Lung (tissue), 12 donors: ENCODE data around the gene RNF11. TPM values are rescaled to one million over a fixed set of nuclear protein-coding genes. Genes with fewer than 3 reads are reported as not detected.
"Not testable (repeated sequence)": the region's sequence is repeated elsewhere in the genome, so short reads cannot be mapped to it uniquely, and the experiment has no call there.

Source experiments
- ATAC-seq: fragments of 200-7000 bp; cut with Tn5 transposase; one replicate; pipeline ENCODE4 v1.9.1; 2020; ENCODE audit warnings: moderate number of reproducible peaks; ENCODE audit not compliant: insufficient read depth, low FRiP score
- DNase-seq, 3 donors: peaks; one replicate each; pipeline ENCODE4 v3.0.0-alpha.2; 2013 to 2017
- H3K27ac ChIP-seq, 2 donors: one replicate each; pipeline ENCODE4 v1.5.1; 2013; ENCODE audit warnings: mild to moderate bottlenecking in 2 of 2, moderate library complexity in 2 of 2, control low read depth in 1 of 2, inconsistent platforms in 1 of 2, low read depth in 1 of 2, low read length in 1 of 2
- H3K27me3 ChIP-seq, 3 donors: one replicate each; pipeline ENCODE4 v1.5.1; 2013; ENCODE audit warnings: low read length in 2 of 3; ENCODE audit not compliant: control insufficient read depth in 3 of 3, insufficient read depth in 3 of 3
- H3K36me3 ChIP-seq, 4 donors: one replicate each; pipeline ENCODE4 v1.5.1; 2013; ENCODE audit warnings: low read length in 4 of 4, mild to moderate bottlenecking in 1 of 4, moderate library complexity in 1 of 4; ENCODE audit not compliant: control insufficient read depth in 4 of 4, insufficient read depth in 4 of 4
- H3K4me1 ChIP-seq, 5 donors: one replicate each; pipeline ENCODE4 v1.5.1; 2013; ENCODE audit warnings: low read length in 5 of 5, mild to moderate bottlenecking in 2 of 5, moderate library complexity in 1 of 5; ENCODE audit not compliant: control insufficient read depth in 5 of 5, insufficient read depth in 5 of 5
- H3K4me3 ChIP-seq: one replicate; pipeline ENCODE4 v1.5.1; 2013; ENCODE audit warnings: mild to moderate bottlenecking, control low read depth, moderate library complexity
- H3K9ac ChIP-seq, 2 donors: one replicate each; pipeline ENCODE4 v1.5.1; 2013; ENCODE audit warnings: low read length in 2 of 2, control low read depth in 1 of 2; ENCODE audit not compliant: insufficient read depth in 1 of 2
- H3K9me3 ChIP-seq, 4 donors: one replicate each; pipeline ENCODE4 v1.5.1; 2013; ENCODE audit warnings: low read length in 3 of 4, mild to moderate bottlenecking in 1 of 4, moderate library complexity in 1 of 4; ENCODE audit not compliant: control insufficient read depth in 4 of 4, insufficient read depth in 3 of 4
- WGBS, 2 donors: extraction: QIAGEN DNeasy Blood & Tissue Kit; methylation state at CpG; one replicate each; pipeline ENCODE4 v1.1.7; 2013; 5-methylcytosine and 5-hydroxymethylcytosine counted together
- polyA plus RNA-seq, 2 donors: library from polyadenylated mRNA; stranded (reverse); fragments of 200-250 nt; gene quantifications; one replicate each; pipeline ENCODE4 v1.2.1, GENCODE V29; 2013
- total RNA-seq, 2 donors: library from RNA; depleted of rRNA in 1 of 2; stranded (reverse); fragments of >200 nt in 1 of 2; gene quantifications; one replicate each; pipeline ENCODE4 v1.2.1, GENCODE V29; 2014 to 2021
- TF ChIP-seq, protein P1 (sequence below): IDR thresholded peaks from 2 replicates; pipeline ENCODE4 v1.5.1; 2012; ENCODE audit warnings: mild to moderate bottlenecking; ENCODE audit errors: control extremely low read depth, extremely low read depth
- donor health status: control.
- donor health status: control.
- donor health status: Bipolar disorder and iron deficiency.
- donor health status: healthy.
- donor health status: DM: yes; HTN: yes; CAD: no.

RNF11 gene
- total and polyA plus RNA-seq, 4 donors = 36.6 to 149 (median 71.4) TPM

- ATAC-seq (no peak), DNase-seq (no peak)
- no peak overlapping the region for H3K27ac ChIP-seq
- no peaks in the 10 kb centered on the region for H3K36me3 ChIP-seq
- no peaks in the 10 kb centered on the region for H3K9me3 ChIP-seq
- no peaks in the 10 kb centered on the region for H3K4me1 ChIP-seq
- no peak overlapping the region for H3K9ac ChIP-seq
- H3K4me3 ChIP-seq = no peak overlapping the region
- TF ChIP-seq, protein P1, sequence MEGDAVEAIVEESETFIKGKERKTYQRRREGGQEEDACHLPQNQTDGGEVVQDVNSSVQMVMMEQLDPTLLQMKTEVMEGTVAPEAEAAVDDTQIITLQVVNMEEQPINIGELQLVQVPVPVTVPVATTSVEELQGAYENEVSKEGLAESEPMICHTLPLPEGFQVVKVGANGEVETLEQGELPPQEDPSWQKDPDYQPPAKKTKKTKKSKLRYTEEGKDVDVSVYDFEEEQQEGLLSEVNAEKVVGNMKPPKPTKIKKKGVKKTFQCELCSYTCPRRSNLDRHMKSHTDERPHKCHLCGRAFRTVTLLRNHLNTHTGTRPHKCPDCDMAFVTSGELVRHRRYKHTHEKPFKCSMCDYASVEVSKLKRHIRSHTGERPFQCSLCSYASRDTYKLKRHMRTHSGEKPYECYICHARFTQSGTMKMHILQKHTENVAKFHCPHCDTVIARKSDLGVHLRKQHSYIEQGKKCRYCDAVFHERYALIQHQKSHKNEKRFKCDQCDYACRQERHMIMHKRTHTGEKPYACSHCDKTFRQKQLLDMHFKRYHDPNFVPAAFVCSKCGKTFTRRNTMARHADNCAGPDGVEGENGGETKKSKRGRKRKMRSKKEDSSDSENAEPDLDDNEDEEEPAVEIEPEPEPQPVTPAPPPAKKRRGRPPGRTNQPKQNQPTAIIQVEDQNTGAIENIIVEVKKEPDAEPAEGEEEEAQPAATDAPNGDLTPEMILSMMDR = no peak
- peaks cover 0 to 7% (median 5%) of the 10 kb centered on the region in 3 donors for H3K27me3 ChIP-seq
- 89 to 92% methylated on average over 6 of the region's 6 CpGs for WGBS, 2 donors
Measured at GRCh38 chr1:51222136-51222787, 13.8 kb upstream of the RNF11 start.

DNA sequence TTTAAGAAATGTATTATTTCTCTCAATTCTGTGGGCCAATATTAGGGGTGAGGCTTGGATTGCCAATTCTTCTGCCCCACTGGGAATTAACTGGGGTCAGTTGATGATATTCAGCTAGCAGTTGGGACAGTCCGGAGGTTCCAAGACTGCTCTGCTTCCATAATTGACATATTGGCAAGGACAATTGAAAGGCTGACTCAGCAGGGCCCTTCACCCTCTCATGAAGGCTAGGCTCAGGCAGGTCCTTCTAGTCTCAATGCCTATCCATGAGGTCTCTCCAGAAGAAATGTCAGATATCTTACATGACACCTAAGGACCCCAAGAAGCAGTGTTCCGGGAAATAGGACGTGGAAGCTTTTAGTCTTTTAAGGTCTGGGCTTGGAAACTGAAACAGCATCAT is 13.3 kb upstream of the RNF11 start:
- no peaks in the 10 kb centered on the region for H3K4me1 ChIP-seq
- no peak overlapping the region for H3K27ac ChIP-seq
- ATAC-seq (no peak), DNase-seq (no peak)
- H3K27me3 ChIP-seq = peaks cover 0 to 9% (median 5%) of the 10 kb centered on the region in 3 donors
- no peak overlapping the region for H3K4me3 ChIP-seq
- no peak overlapping the region for H3K9ac ChIP-seq
- no peaks in the 10 kb centered on the region for H3K9me3 ChIP-seq
- TF ChIP-seq, protein P1 = no peak
- H3K36me3 ChIP-seq = no peaks in the 10 kb centered on the region
- WGBS, 2 donors = 92 to 93% methylated on average over 3 of the region's 3 CpGs

DNA sequence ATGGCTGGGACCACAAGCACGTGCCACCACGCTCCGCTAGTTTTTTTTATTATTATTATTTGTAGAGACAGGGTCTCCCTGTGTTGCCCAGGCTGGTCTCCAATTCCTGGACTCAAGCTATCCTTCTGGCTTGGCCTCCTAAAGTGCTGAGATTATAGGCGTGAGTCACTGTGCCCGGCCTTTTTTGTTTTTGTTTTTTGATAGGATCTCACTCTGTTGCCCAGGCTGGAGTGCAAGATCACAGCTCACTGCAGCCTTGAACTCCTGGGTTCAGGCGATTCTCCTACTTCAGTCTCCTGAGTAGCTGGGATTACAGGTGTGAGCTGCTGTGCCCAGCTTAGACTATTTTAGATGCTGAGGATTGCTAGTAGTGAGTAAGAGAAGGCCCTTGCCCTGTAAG is 11.8 kb upstream of the RNF11 start:
- DNase-seq (no peak), ATAC-seq (no peak)
- Histone ChIP-seq H3K9ac (no peak overlapping the region), H3K4me3 (no peak overlapping the region), H3K36me3 (no peaks in the 10 kb centered on the region), H3K4me1 (no peaks in the 10 kb centered on the region), H3K9me3 (no peaks in the 10 kb centered on the region), H3K27ac (no peak overlapping the region), H3K27me3 (peaks cover 0 to 7% (median 5%) of the 10 kb centered on the region in 3 donors)
- WGBS, 2 donors = 92 to 96% methylated on average over 6 of the region's 6 CpGs
- TF ChIP-seq, protein P1 = no peak

- not testable (repeated sequence) for H3K27ac ChIP-seq, ATAC-seq, DNase-seq, H3K4me3 ChIP-seq, H3K4me1 ChIP-seq, H3K9me3 ChIP-seq, H3K27me3 ChIP-seq, H3K36me3 ChIP-seq, H3K9ac ChIP-seq
- 85 to 86% methylated on average over 15 of the region's 15 CpGs for whole genome bisulfite sequencing, 2 donors
Measured at GRCh38 chr1:51227231-51227960, 8.7 kb upstream of the RNF11 start.

DNA sequence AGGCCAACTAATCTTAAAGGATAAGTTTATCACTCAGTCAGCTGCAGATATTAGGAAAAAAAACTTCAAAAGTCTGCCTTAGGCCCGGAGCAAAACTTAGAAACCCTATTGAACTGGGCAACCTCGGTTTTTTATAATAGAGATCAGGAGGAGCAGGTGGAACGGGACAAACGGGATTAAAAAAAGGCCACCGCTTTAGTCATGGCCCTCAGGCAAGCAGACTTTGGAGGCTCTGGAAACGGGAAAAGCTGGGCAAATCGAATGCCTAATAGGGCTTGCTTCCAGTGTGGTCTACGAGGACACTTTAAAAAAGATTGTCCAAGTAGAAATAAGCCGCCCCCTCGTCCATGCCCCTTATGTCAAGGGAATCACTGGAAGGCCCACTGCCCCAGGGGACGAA is 7.6 kb upstream of the RNF11 start:
- ATAC-seq, H3K27ac ChIP-seq, H3K4me1 ChIP-seq, H3K36me3 ChIP-seq, H3K9ac ChIP-seq, H3K27me3 ChIP-seq, DNase-seq, H3K9me3 ChIP-seq, H3K4me3 ChIP-seq: not testable (repeated sequence)
- 89 to 93% methylated on average over 10 of the region's 11 CpGs for WGBS, 2 donors
